ENCODE results near the gene TMEM255B. TPM values are rescaled to one million over a fixed set of nuclear protein-coding genes. Genes with fewer than 3 reads are reported as not detected.

Gene TMEM255B
- total RNA-seq, 1 donor from 2014 or later = 7.4 TPM

DNA sequence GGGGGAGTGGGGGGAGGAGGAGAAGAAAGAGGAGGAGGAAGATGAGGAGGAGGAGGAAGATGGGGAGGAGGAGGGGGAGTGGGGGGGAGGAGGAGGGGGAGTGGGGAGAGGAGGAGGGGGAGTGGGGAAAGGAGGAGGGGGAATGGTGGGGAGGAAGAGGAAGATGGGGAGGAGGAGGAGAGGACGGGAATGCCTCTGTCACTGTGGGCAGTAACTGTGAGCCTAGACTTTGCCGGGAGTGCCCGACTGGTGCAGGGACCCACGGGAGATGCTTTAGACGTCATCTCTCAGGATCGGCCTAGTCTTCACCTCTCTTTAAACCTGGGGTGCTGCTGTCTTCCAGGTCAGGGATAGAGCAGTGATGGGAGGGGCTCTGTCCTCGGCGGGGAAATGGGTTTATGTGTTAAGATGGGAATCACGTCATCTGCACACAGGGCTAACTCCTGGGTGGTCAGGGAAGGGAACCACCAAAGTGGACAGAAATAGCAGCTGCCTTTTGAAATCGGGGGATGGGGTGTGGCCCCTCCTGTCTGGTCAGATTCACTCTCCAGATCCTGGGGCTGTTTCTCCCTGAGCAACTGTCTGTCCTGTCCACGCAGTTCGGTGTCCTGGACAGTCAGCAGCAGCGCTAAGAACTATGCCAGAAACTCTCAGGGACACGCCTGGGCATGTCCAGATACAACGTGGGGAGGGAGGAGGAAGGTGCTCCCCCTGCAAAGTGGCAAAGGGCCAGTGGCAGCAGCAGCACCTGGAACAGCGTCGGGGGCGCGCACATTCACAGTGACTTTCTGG is 77.9 kb downstream of the TMEM255B start:
- DNase-seq (ENCODE audit: low read depth) = no peak
- H3K4me3 ChIP-seq (ENCODE audit: low read depth, low read length) = no peak overlapping the region

DNA sequence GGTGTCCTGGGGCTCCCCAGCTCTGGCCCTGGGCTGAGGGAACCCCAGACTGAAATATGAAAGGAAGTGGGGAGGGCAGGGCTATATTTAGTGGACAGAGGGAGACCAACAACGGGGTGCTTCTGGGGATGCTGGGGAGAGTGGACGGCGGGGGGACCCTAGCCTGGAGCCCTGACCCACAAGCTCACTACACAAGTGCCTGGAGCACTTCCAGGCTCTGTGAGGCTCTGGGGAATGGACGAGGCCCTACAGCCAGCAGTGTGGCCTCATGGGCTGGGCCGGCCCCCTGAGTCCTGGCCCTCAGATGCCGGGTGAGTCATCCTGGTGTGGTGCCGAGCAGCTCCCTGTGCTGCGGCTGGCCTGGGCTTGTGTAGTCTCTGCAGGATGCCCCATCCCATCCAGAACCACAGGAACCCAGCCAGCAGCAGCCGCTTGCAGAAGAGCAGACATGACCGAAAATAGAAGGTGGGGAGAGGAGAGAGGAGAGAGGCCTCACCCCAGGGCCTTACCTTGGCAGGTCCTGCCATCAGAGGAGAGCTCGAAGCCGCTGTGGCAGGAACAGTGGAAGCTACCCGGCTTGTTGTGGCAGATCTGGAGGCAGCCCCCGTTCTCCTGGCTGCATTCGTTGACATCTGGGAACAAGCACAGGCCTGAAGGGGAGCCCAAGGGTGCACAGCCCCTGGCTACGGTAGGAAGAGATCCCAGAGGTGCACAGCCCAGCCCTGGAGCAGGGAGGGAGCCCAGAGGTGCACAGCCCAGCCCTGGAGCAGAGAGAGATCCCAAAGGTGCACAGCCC is 78.7 kb downstream of the TMEM255B start:
- DNase-seq (ENCODE audit: low read depth) = peak; percentile 30
- no peak for TF ChIP-seq CTCF (conservative IDR thresholded peaks at IDR 0.05; ENCODE audit: low read depth, low read length)
- H3K4me3 ChIP-seq (ENCODE audit: low read depth, low read length) = peak overlapping the region; percentile 38

More for the DNA sequence above, 77.9 kb downstream of the TMEM255B start:
- no peak for TF ChIP-seq CTCF (conservative IDR thresholded peaks at IDR 0.05; ENCODE audit: low read depth, low read length)

DNA sequence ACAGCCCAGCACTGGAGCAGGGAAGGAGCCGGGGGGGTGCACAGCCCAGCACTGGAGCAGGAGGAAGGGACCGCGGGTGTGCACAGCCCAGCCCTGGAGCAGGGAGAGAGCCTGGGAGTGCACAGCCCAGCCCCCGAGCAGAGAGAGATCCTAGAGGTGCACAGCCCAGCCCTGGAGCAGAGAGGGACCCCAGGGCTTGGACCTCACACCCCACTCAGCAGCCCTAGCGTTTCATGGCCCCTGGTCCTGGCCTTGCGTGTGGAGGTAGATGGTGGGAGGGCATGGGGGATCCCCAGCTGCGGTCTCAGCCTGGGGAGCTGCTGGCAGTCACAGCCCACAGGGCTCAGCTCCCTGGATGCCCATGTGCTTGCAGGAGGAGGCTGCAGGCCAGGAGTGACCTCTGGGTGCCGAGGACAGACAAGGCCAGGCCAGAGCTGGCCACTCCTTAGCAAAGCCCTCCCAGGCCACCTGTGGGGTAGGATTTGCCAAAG is 79.7 kb downstream of the TMEM255B start:
- DNase-seq (ENCODE audit: low read depth) = no peak
- H3K4me3 ChIP-seq (ENCODE audit: low read depth, low read length) = peak overlapping the region; percentile 38
- TF ChIP-seq CTCF (conservative IDR thresholded peaks at IDR 0.05; ENCODE audit: low read depth, low read length) = no peak

DNA sequence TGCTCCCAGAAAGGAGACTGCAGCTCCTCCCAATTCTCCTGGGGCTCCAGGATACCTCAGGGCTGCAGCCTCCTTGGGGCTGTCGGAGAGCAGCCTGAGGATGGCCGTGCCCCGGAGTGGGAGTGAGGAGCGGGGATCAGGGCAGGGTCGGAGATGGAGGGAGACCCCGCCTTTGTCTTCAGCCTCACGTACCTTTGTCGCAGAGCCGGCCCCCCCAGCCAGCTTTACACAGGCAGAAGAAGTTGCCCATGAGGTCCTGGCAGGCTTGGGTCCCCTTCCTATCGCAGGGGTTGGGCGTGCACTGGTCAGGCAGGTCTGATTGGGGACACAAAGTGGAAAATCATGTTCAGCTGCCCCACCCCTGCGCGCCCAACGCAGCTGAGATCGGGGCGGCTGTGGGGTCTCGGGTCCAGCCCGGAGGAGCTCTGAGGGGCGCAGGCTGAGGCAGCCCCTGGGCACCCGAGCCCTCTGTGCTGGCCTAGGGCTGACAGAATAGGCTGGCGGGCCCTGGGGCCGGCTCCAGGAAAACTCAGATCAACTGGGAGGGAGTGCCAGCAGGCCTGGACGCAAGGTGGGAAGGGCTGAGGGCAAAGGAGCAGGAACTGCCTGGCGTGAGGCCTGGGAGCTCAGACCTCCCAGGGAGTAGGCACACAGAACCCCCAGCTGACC is 80.6 kb downstream of the TMEM255B start:
- no peak for TF ChIP-seq CTCF (conservative IDR thresholded peaks at IDR 0.05; ENCODE audit: low read depth, low read length)
- H3K4me3 ChIP-seq (ENCODE audit: low read depth, low read length) = peak overlapping the region; percentile 13
- DNase-seq (ENCODE audit: low read depth) = no peak

GRCh38 chr13:113840541-113841352 is 81.7 kb downstream of the TMEM255B start:
- H3K4me3 ChIP-seq (ENCODE audit: low read depth, low read length) = no peak overlapping the region
- DNase-seq (ENCODE audit: low read depth) = no peak
- no peak for TF ChIP-seq CTCF (conservative IDR thresholded peaks at IDR 0.05; ENCODE audit: low read depth, low read length)

GRCh38 chr13:113841353-113841650 is 82.3 kb downstream of the TMEM255B start:
- TF ChIP-seq CTCF (conservative IDR thresholded peaks at IDR 0.05; ENCODE audit: low read depth, low read length) = no peak
- H3K4me3 ChIP-seq (ENCODE audit: low read depth, low read length) = no peak overlapping the region
- no peak for DNase-seq (ENCODE audit: low read depth)
